ENCODE data around the gene SLC35B2. TPM values are rescaled to one million over a fixed set of nuclear protein-coding genes. Genes with fewer than 3 reads are reported as not detected.

The SLC35B2 gene
- total RNA-seq, 1 experiment from 2014 or later = 105 TPM

DNA sequence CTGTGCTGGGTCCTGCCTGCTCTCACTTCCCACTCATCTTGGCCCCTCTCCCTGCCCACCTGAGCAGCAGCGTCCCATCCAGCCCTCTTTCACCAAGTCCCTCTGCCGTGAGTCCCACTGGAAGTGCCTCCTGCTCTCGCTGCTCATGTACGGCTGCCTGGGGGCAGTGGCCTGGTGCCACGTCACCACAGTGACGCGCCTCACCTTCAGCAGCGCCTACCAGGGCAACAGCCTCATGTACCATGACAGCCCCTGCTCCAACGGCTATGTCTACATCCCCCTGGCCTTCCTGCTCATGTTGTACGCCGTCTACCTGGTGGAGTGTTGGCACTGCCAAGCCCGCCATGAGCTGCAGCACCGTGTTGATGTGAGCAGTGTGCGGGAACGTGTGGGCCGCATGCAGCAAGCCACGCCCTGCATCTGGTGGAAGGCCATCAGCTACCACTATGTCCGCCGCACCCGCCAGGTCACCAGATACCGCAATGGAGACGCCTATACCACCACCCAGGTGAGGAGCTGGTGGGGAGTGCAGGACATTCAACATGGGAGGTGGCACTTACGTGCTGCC, 15.8 kb upstream of the SLC35B2 start:
- intact Hi-C loops (cut with micrococcal nuclease; ENCODE audit: unreplicated experiment) (no loop called here), in situ Hi-C loops (cut with HindIII; ENCODE audit: low pct_unique_long_range_greater_than_20kb, low sequenced_read_pairs) (no loop called here)
- CTCF ChIA-PET = interaction anchor here (0.6 kb wide), 1 partner anchor 67 kb away, joined by 3 read pairs; no protein-coding TSS in a partner anchor
- DNase-seq (ENCODE audit: low read depth, low spot score) (no peak), ATAC-seq (no peak)
- Histone ChIP-seq H3K36me3 (ENCODE audit: control insufficient read depth, insufficient read depth, low read length) (no peaks in the 10 kb centered on the region), H3K4me1 (ENCODE audit: control insufficient read depth, insufficient read depth, low read length) (no peaks in the 10 kb centered on the region), H3K27me3 (ENCODE audit: control insufficient read depth, insufficient read depth, low read length) (peaks cover 16% of the 10 kb centered on the region), H3K4me3 (ENCODE audit: low read depth in 2 of 2, low read length in 2 of 2) (no peak overlapping the region), H3K27ac (ENCODE audit: low read length) (no peak overlapping the region), H3K9me3 (ENCODE audit: control insufficient read depth, insufficient read depth, low read depth, low read length) (no peaks in the 10 kb centered on the region)
- POLR2A ChIA-PET = no interaction called here
- TF ChIP-seq POLR2AphosphoS5 (IDR thresholded peaks at IDR 0.05; ENCODE audit: low read depth, low read length) (no peak), SIN3A (IDR thresholded peaks at IDR 0.05; ENCODE audit: borderline replicate concordance, insufficient read depth, low read depth, low read length) (no peak)
- no TSS peak for BruUV-seq (replicated peaks)

DNA sequence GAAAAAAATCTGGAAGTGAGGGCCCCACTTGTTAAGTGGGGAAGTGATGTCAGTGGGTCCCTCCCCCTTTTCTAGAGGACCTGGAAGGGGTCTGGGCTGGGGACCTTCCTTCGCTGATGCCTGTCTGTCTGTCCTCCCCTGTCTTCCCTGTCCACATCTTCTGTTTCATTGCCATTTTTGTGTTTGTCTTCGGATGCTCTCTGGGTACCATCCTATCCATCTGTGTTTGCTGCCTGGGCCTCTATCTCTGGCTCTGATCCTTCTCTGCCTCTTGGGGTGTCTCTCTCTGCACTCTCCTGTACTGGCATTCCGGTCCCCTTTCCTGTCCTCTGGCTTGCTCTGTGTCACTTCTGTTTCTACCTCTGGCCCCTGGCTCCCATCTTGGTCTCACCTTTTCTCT, 15.2 kb upstream of the SLC35B2 start:
- ChIA-PET CTCF (no interaction called here), POLR2A (no interaction called here)
- no peaks in the 10 kb centered on the region for H3K36me3 ChIP-seq (ENCODE audit: control insufficient read depth, insufficient read depth, low read length)
- DNase-seq (ENCODE audit: low read depth, low spot score) (no peak), ATAC-seq (no peak)
- in situ Hi-C loops (cut with HindIII; ENCODE audit: low pct_unique_long_range_greater_than_20kb, low sequenced_read_pairs) = no loop called here
- no peak overlapping the region for H3K4me3 ChIP-seq (ENCODE audit: low read depth in 2 of 2, low read length in 2 of 2)
- no peaks in the 10 kb centered on the region for H3K9me3 ChIP-seq (ENCODE audit: control insufficient read depth, insufficient read depth, low read depth, low read length)
- intact Hi-C loops (cut with micrococcal nuclease; ENCODE audit: unreplicated experiment) = no loop called here
- peaks cover 16% of the 10 kb centered on the region for H3K27me3 ChIP-seq (ENCODE audit: control insufficient read depth, insufficient read depth, low read length)
- H3K27ac ChIP-seq (ENCODE audit: low read length) = no peak overlapping the region
- no peak for TF ChIP-seq TCF7L2 (IDR thresholded peaks at IDR 0.05; ENCODE audit: low read depth, low read length)
- TF ChIP-seq CTCF (IDR thresholded peaks at IDR 0.05) = no peak
- H3K4me1 ChIP-seq (ENCODE audit: control insufficient read depth, insufficient read depth, low read length) = no peaks in the 10 kb centered on the region
- no TSS peak for BruUV-seq (replicated peaks)

GRCh38 chr6:44271914-44272313, 14.6 kb upstream of the SLC35B2 start:
- Histone ChIP-seq H3K27me3 (ENCODE audit: control insufficient read depth, insufficient read depth, low read length) (peaks cover 16% of the 10 kb centered on the region), H3K36me3 (ENCODE audit: control insufficient read depth, insufficient read depth, low read length) (no peaks in the 10 kb centered on the region), H3K27ac (ENCODE audit: low read length) (no peak overlapping the region), H3K9me3 (ENCODE audit: control insufficient read depth, insufficient read depth, low read depth, low read length) (no peaks in the 10 kb centered on the region), H3K4me1 (ENCODE audit: control insufficient read depth, insufficient read depth, low read length) (no peaks in the 10 kb centered on the region), H3K4me3 (ENCODE audit: low read depth in 2 of 2, low read length in 2 of 2) (no peak overlapping the region)
- in situ Hi-C loops (cut with HindIII; ENCODE audit: low pct_unique_long_range_greater_than_20kb, low sequenced_read_pairs) = no loop called here
- CTCF ChIA-PET = interaction anchor here (0.5 to 1.0 kb wide), 2 partner anchors 67 to 126 kb away, joined by 3 to 5 read pairs; no protein-coding TSS in a partner anchor
- no peak for DNase-seq (ENCODE audit: low read depth, low spot score)
- TF ChIP-seq, protein P1, sequence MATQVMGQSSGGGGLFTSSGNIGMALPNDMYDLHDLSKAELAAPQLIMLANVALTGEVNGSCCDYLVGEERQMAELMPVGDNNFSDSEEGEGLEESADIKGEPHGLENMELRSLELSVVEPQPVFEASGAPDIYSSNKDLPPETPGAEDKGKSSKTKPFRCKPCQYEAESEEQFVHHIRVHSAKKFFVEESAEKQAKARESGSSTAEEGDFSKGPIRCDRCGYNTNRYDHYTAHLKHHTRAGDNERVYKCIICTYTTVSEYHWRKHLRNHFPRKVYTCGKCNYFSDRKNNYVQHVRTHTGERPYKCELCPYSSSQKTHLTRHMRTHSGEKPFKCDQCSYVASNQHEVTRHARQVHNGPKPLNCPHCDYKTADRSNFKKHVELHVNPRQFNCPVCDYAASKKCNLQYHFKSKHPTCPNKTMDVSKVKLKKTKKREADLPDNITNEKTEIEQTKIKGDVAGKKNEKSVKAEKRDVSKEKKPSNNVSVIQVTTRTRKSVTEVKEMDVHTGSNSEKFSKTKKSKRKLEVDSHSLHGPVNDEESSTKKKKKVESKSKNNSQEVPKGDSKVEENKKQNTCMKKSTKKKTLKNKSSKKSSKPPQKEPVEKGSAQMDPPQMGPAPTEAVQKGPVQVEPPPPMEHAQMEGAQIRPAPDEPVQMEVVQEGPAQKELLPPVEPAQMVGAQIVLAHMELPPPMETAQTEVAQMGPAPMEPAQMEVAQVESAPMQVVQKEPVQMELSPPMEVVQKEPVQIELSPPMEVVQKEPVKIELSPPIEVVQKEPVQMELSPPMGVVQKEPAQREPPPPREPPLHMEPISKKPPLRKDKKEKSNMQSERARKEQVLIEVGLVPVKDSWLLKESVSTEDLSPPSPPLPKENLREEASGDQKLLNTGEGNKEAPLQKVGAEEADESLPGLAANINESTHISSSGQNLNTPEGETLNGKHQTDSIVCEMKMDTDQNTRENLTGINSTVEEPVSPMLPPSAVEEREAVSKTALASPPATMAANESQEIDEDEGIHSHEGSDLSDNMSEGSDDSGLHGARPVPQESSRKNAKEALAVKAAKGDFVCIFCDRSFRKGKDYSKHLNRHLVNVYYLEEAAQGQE (IDR thresholded peaks at IDR 0.05; ENCODE audit: insufficient read depth in 1 of 2, low read depth in 2 of 2, low read length in 1 of 2) = no peak
- TF ChIP-seq TCF7L2 (IDR thresholded peaks at IDR 0.05; ENCODE audit: low read depth, low read length) (no peak), POLR2AphosphoS5 (IDR thresholded peaks at IDR 0.05; ENCODE audit: low read depth, low read length) (no peak), SIN3A (IDR thresholded peaks at IDR 0.05; ENCODE audit: borderline replicate concordance, insufficient read depth, low read depth, low read length) (no peak), CTCF (IDR thresholded peaks at IDR 0.05) (no peak)
- ATAC-seq = no peak
- intact Hi-C loops (cut with micrococcal nuclease; ENCODE audit: unreplicated experiment) = no loop called here
- no TSS peak for BruUV-seq (replicated peaks)
- POLR2A ChIA-PET = no interaction called here

Measured in Panc1 (cell line).